Measurements from ENCODE around the gene SLC29A2. TPM values are rescaled to one million over a fixed set of nuclear protein-coding genes. Genes with fewer than 3 reads are reported as not detected.
"Not testable (repeated sequence)": the region's sequence is repeated elsewhere in the genome, so short reads cannot be mapped to it uniquely, and the experiment has no call there.

The SLC29A2 gene
- polyA plus RNA-seq, 4 donors = 14.6 to 33.0 (median 22.3) TPM

- DNase-seq (ENCODE audit: low read depth in 4 of 4, low spot score in 2 of 4) = no peak
These were observed 50.0 kb downstream of the SLC29A2 start for GRCh38 chr11:66321606-66322005.

- DNase-seq (ENCODE audit: low read depth in 4 of 4, low spot score in 2 of 4) = not testable (repeated sequence)
These were observed 50.8 kb downstream of the SLC29A2 start for GRCh38 chr11:66320748-66321147.

GRCh38 chr11:66320289-66320688 is 51.3 kb downstream of the SLC29A2 start:
- DNase-seq (ENCODE audit: low read depth in 4 of 4, low spot score in 2 of 4) = not testable (repeated sequence)

GRCh38 chr11:66318600-66318970 is 53.0 kb downstream of the SLC29A2 start:
- no peak for DNase-seq (ENCODE audit: low read depth in 4 of 4, low spot score in 2 of 4)

- DNase-seq (ENCODE audit: low read depth in 4 of 4, low spot score in 2 of 4) = no peak
These were observed 53.6 kb downstream of the SLC29A2 start for GRCh38 chr11:66317723-66318599.

- peak in 1 of 4 donors; percentile 68 for DNase-seq (ENCODE audit: low read depth in 4 of 4, low spot score in 2 of 4)
These were observed 54.2 kb downstream of the SLC29A2 start for GRCh38 chr11:66317322-66317722.

- peak in 1 of 4 donors; percentile 64 for DNase-seq (ENCODE audit: low read depth in 4 of 4, low spot score in 2 of 4)
These were observed 54.7 kb downstream of the SLC29A2 start, which contains the start of gene CD248 for GRCh38 chr11:66316849-66317251. TSS of gene CD248 (minus strand) at chr11:66317044. CDS start at chr11:66317027, 17 bp downstream.

- no peak for DNase-seq (ENCODE audit: low read depth in 4 of 4, low spot score in 2 of 4)
These were observed 55.4 kb downstream of the SLC29A2 start for GRCh38 chr11:66315921-66316811.

GRCh38 chr11:66315498-66315885 is 56.1 kb downstream of the SLC29A2 start:
- no peak for DNase-seq (ENCODE audit: low read depth in 4 of 4, low spot score in 2 of 4)

GRCh38 chr11:66314561-66315497 is 56.7 kb downstream of the SLC29A2 start:
- no peak for DNase-seq (ENCODE audit: low read depth in 4 of 4, low spot score in 2 of 4)

- no peak for DNase-seq (ENCODE audit: low read depth in 4 of 4, low spot score in 2 of 4)
These were observed 57.4 kb downstream of the SLC29A2 start for GRCh38 chr11:66314186-66314501.

- DNase-seq (ENCODE audit: low read depth in 4 of 4, low spot score in 2 of 4) = peak in 1 of 4 donors; percentile 65
These were observed 58.0 kb downstream of the SLC29A2 start for GRCh38 chr11:66313321-66314185.

GRCh38 chr11:66312549-66313320 is 58.8 kb downstream of the SLC29A2 start:
- DNase-seq (ENCODE audit: low read depth in 4 of 4, low spot score in 2 of 4) = peak; percentile 81 to 95 (median 92)

Other genes starting within 250 kb of the SLC29A2 start
- gene KLC2, start 114.1 kb downstream of the SLC29A2 start, polyA plus RNA-seq (ENCODE audit: insufficient read length in 4 of 4) = 10 to 100 TPM; 14.7 to 31.0 (median 25.7) TPM
- gene RAB1B, start 103.1 kb downstream of the SLC29A2 start, polyA plus RNA-seq (ENCODE audit: insufficient read length in 4 of 4) = 100 to 1,000 TPM; 122 to 168 (median 138) TPM
- 1 to 10 TPM; 3.3 to 4.9 (median 4.2) TPM for gene CNIH2, start 93.6 kb downstream of the SLC29A2 start, polyA plus RNA-seq (ENCODE audit: insufficient read length in 4 of 4)
- 10 to 100 TPM; 51.4 to 68.7 (median 57.8) TPM for gene YIF1A, start 82.6 kb downstream of the SLC29A2 start, polyA plus RNA-seq (ENCODE audit: insufficient read length in 4 of 4)
- under 1 TPM in 2 of 4 donors, not detected in 2; 0.12 to 0.24 TPM for gene TMEM151A, start 79.9 kb downstream of the SLC29A2 start, polyA plus RNA-seq (ENCODE audit: insufficient read length in 4 of 4)
- 100 to 1,000 TPM in 1 of 4 donors, 10 to 100 TPM in 3; 56.9 to 102 (median 72.8) TPM for gene CD248, start 54.7 kb downstream of the SLC29A2 start, polyA plus RNA-seq (ENCODE audit: insufficient read length in 4 of 4)
- gene RIN1, start 35.3 kb downstream of the SLC29A2 start, polyA plus RNA-seq (ENCODE audit: insufficient read length in 4 of 4) = 1 to 10 TPM; 1.8 to 3.7 (median 2.9) TPM
- 10 to 100 TPM; 30.8 to 38.6 (median 34.8) TPM for gene BRMS1, start 26.7 kb downstream of the SLC29A2 start, polyA plus RNA-seq (ENCODE audit: insufficient read length in 4 of 4)
- gene B4GAT1, start 24.1 kb downstream of the SLC29A2 start, polyA plus RNA-seq (ENCODE audit: insufficient read length in 4 of 4) = 10 to 100 TPM; 50.3 to 64.6 (median 51.9) TPM
- under 1 TPM; 0.06 to 0.54 (median 0.22) TPM for gene NPAS4, start 49.3 kb upstream of the SLC29A2 start, polyA plus RNA-seq (ENCODE audit: insufficient read length in 4 of 4)
- gene MRPL11, start 67.1 kb upstream of the SLC29A2 start, polyA plus RNA-seq (ENCODE audit: insufficient read length in 4 of 4) = 10 to 100 TPM; 67.7 to 87.7 (median 78.9) TPM
- 1 to 10 TPM; 4.5 to 7.8 (median 6.4) TPM for gene PELI3, start 95.1 kb upstream of the SLC29A2 start, polyA plus RNA-seq (ENCODE audit: insufficient read length in 4 of 4)
- 10 to 100 TPM; 19.6 to 31.2 (median 25.5) TPM for gene DPP3, start 108.7 kb upstream of the SLC29A2 start, polyA plus RNA-seq (ENCODE audit: insufficient read length in 4 of 4)
- gene BBS1, start 138.9 kb upstream of the SLC29A2 start, polyA plus RNA-seq (ENCODE audit: insufficient read length in 4 of 4) = 100 to 1,000 TPM in 1 of 4 donors, 10 to 100 TPM in 3; 61.4 to 102 (median 79.8) TPM
- gene ZDHHC24, start 174.3 kb upstream of the SLC29A2 start, polyA plus RNA-seq (ENCODE audit: insufficient read length in 4 of 4) = 10 to 100 TPM in 2 of 4 donors, 1 to 10 TPM in 2; 5.9 to 13.3 (median 9.9) TPM
- under 1 TPM; 0.31 to 0.69 (median 0.63) TPM for gene ACTN3, start 175.1 kb upstream of the SLC29A2 start, polyA plus RNA-seq (ENCODE audit: insufficient read length in 4 of 4)
- gene CTSF, start 196.8 kb upstream of the SLC29A2 start, polyA plus RNA-seq (ENCODE audit: insufficient read length in 4 of 4) = 100 to 1,000 TPM in 2 of 4 donors, 10 to 100 TPM in 2; 88.3 to 102 (median 101) TPM
- under 1 TPM; 0.24 to 0.37 (median 0.34) TPM for gene CCDC87, start 221.3 kb upstream of the SLC29A2 start, polyA plus RNA-seq (ENCODE audit: insufficient read length in 4 of 4)
- 10 to 100 TPM; 39.1 to 78.2 (median 64.9) TPM for gene CCS, start 221.4 kb upstream of the SLC29A2 start, polyA plus RNA-seq (ENCODE audit: insufficient read length in 4 of 4)
- gene RBM14, start 244.9 kb upstream of the SLC29A2 start, polyA plus RNA-seq (ENCODE audit: insufficient read length in 4 of 4) = 100 to 1,000 TPM in 1 of 4 donors, 10 to 100 TPM in 3; 55.6 to 105 (median 80.4) TPM